ENCODE measurements around the gene SPPL2A. TPM values are rescaled to one million over a fixed set of nuclear protein-coding genes. Genes with fewer than 3 reads are reported as not detected.

SPPL2A gene
- total RNA-seq, 4 donors from 2014 or later = 122 to 132 (median 128) TPM

- TF ChIP-seq EP300 (IDR thresholded peaks at IDR 0.05) = no peak
- TF ChIP-seq POLR2AphosphoS5 (IDR thresholded peaks at IDR 0.05) = no peak
- TF ChIP-seq POLR2A (IDR thresholded peaks at IDR 0.05; ENCODE audit: low read depth) = no peak
- no peak for TF ChIP-seq CTCF (IDR thresholded peaks at IDR 0.05)
- intact Hi-C loops (cut with DNase I) = no loop called here
Observed at GRCh38 chr15:50810128-50810527, 44.6 kb upstream of the SPPL2A start.

GRCh38 chr15:50808728-50809127, 43.2 kb upstream of the SPPL2A start:
- Histone ChIP-seq H3K27me3 (no peaks in the 10 kb centered on the region), H3K9me3 (no peaks in the 10 kb centered on the region), H3K4me1 (no peaks in the 10 kb centered on the region), H3K36me3 (no peaks in the 10 kb centered on the region), H3K27ac (replicated peaks in 1 of 4) (no peak overlapping the region), H3K4me3 (no peak overlapping the region)
- DNase-seq (ENCODE audit: extremely low spot score) = no peak
- 46% methylated on average over 5 of the region's 5 CpGs for WGBS
- no peak for TF ChIP-seq POLR2AphosphoS5 (IDR thresholded peaks at IDR 0.05)
- no peak for TF ChIP-seq CTCF (IDR thresholded peaks at IDR 0.05)
- TF ChIP-seq EP300 (IDR thresholded peaks at IDR 0.05) = no peak
- intact Hi-C loops (cut with DNase I) = no loop called here

More at GRCh38 chr15:50810128-50810527, 44.6 kb upstream of the SPPL2A start:
- no peak for DNase-seq (ENCODE audit: extremely low spot score)
- Histone ChIP-seq H3K9me3 (no peaks in the 10 kb centered on the region), H3K36me3 (no peaks in the 10 kb centered on the region), H3K4me1 (no peaks in the 10 kb centered on the region), H3K27ac (replicated peaks in 1 of 4) (no peak overlapping the region), H3K4me3 (no peak overlapping the region), H3K27me3 (no peaks in the 10 kb centered on the region)
- 75% methylated on average over 1 of the region's 1 CpG for WGBS

GRCh38 chr15:50803479-50804180, 38.1 kb upstream of the SPPL2A start:
- H3K4me3 ChIP-seq = no peak overlapping the region
- no peak overlapping the region for H3K27ac ChIP-seq (replicated peaks in 1 of 4)
- H3K36me3 ChIP-seq = no peaks in the 10 kb centered on the region
- H3K4me1 ChIP-seq = no peaks in the 10 kb centered on the region
- WGBS = 63% methylated on average over 2 of the region's 2 CpGs
- H3K27me3 ChIP-seq = no peaks in the 10 kb centered on the region
- intact Hi-C loops (cut with DNase I) = no loop called here
- no peaks in the 10 kb centered on the region for H3K9me3 ChIP-seq
- no peak for TF ChIP-seq CTCF (IDR thresholded peaks at IDR 0.05)
- no peak for DNase-seq (ENCODE audit: extremely low spot score)

GRCh38 chr15:50800715-50801114, 35.2 kb upstream of the SPPL2A start:
- H3K4me1 ChIP-seq = no peaks in the 10 kb centered on the region
- no peak overlapping the region for H3K27ac ChIP-seq (replicated peaks in 1 of 4)
- no peaks in the 10 kb centered on the region for H3K36me3 ChIP-seq
- no peaks in the 10 kb centered on the region for H3K9me3 ChIP-seq
- intact Hi-C loops (cut with DNase I) = no loop called here
- H3K27me3 ChIP-seq = no peaks in the 10 kb centered on the region
- DNase-seq (ENCODE audit: extremely low spot score) = no peak
- TF ChIP-seq POLR2A (IDR thresholded peaks at IDR 0.05; ENCODE audit: low read depth) (no peak), EP300 (IDR thresholded peaks at IDR 0.05) (no peak), POLR2AphosphoS5 (IDR thresholded peaks at IDR 0.05) (no peak), CTCF (IDR thresholded peaks at IDR 0.05) (no peak)
- no peak overlapping the region for H3K4me3 ChIP-seq
- WGBS = 90% methylated on average over 1 of the region's 1 CpG

GRCh38 chr15:50798684-50799083, 33.2 kb upstream of the SPPL2A start:
- no peak for DNase-seq (ENCODE audit: extremely low spot score)
- Histone ChIP-seq H3K36me3 (no peaks in the 10 kb centered on the region), H3K4me1 (no peaks in the 10 kb centered on the region), H3K27ac (replicated peaks in 1 of 4) (no peak overlapping the region), H3K9me3 (no peaks in the 10 kb centered on the region), H3K27me3 (no peaks in the 10 kb centered on the region), H3K4me3 (no peak overlapping the region)
- intact Hi-C loops (cut with DNase I) = no loop called here
- TF ChIP-seq POLR2AphosphoS5 (IDR thresholded peaks at IDR 0.05) = no peak
- no peak for TF ChIP-seq EP300 (IDR thresholded peaks at IDR 0.05)
- TF ChIP-seq POLR2A (IDR thresholded peaks at IDR 0.05; ENCODE audit: low read depth) = no peak
- TF ChIP-seq CTCF (IDR thresholded peaks at IDR 0.05) = no peak
- WGBS = 77% methylated on average over 3 of the region's 3 CpGs
